ENCODE data around the gene ARMC12. TPM values are rescaled to one million over a fixed set of nuclear protein-coding genes. Genes with fewer than 3 reads are reported as not detected.

The ARMC12 gene
- total and polyA plus RNA-seq, 2 of the 13 experiments (the other 11 are each of a cell fraction or from before 2014, with no cell fraction given): 1.3 TPM; not detected in 1

DNA sequence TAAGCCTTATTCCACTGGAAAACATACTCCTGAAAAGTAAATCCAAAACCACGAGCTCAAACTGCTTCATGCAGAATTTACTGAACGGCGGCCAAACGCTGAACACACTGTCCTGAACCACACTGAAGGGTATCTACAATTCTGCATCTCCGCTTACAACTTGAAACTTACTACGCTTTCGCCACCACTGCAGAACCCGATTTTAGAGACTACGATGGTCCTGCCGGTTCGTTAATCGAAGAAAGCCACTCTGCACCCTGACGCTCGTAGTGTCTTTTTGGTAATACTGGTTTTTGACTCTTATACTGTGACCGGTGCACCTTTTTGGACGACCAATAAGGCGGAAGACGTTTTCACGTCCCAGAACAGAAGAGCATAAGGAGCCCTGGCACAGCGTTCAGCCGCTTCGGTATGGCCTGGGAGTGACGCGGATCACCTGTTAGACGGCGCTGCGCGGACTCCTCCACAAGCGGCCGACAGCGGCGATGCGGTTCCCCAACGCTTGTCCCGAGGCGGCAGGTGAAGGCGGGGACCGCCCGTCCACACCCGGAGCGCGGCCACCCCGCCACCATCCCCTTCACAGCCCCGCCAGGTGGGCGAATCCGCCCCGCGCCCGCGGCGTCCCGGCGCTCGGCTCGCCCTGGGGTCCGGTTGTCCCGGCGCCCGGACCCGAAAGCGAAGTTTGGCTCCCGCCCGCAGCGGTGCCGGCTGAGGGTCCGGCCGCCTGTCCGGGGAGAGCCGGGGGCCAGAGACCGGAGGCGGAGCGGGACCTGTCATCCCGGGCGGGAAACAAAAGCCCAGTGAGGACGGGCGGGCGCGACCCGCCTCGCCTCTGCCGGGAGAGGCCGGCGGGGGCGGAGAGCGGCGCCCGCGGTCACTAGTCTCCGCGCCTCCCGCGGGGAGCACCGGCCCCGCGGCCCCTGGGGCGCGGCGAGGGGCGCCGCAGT lies 48.9 kb upstream of the ARMC12 start (continued):
- TF ChIP-seq, protein P1, sequence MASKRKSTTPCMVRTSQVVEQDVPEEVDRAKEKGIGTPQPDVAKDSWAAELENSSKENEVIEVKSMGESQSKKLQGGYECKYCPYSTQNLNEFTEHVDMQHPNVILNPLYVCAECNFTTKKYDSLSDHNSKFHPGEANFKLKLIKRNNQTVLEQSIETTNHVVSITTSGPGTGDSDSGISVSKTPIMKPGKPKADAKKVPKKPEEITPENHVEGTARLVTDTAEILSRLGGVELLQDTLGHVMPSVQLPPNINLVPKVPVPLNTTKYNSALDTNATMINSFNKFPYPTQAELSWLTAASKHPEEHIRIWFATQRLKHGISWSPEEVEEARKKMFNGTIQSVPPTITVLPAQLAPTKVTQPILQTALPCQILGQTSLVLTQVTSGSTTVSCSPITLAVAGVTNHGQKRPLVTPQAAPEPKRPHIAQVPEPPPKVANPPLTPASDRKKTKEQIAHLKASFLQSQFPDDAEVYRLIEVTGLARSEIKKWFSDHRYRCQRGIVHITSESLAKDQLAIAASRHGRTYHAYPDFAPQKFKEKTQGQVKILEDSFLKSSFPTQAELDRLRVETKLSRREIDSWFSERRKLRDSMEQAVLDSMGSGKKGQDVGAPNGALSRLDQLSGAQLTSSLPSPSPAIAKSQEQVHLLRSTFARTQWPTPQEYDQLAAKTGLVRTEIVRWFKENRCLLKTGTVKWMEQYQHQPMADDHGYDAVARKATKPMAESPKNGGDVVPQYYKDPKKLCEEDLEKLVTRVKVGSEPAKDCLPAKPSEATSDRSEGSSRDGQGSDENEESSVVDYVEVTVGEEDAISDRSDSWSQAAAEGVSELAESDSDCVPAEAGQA (IDR thresholded peaks at IDR 0.05; ENCODE audit: low read depth): no peak
- TF ChIP-seq, protein P1 (CRISPR knock-in tag; IDR thresholded peaks at IDR 0.05; ENCODE audit: borderline replicate concordance): no peak
- TF ChIP-seq ZNF343 (CRISPR knock-in tag; IDR thresholded peaks at IDR 0.05): no peak
- TF ChIP-seq ZMAT3 (CRISPR knock-in tag; conservative IDR thresholded peaks at IDR 0.05): no peak
- peak; percentile 30; the same call in 1 of the 2 replicates for TF ChIP-seq ZBTB38 (CRISPR knock-in tag; IDR thresholded peaks at IDR 0.05)
- no peak for TF ChIP-seq ZSCAN30 (CRISPR knock-in tag; IDR thresholded peaks at IDR 0.05)
- no peak for TF ChIP-seq TCF7L2 (IDR thresholded peaks at IDR 0.05; ENCODE audit: low read depth, low read length)
- TF ChIP-seq DNMT1 (CRISPR knock-in tag; IDR thresholded peaks at IDR 0.05): no peak
- TF ChIP-seq GABPA (IDR thresholded peaks at IDR 0.05; ENCODE audit: low read depth, low read length): no peak
- TF ChIP-seq GABPA (CRISPR knock-in tag; IDR thresholded peaks at IDR 0.05; ENCODE audit: low read depth): no peak
- TF ChIP-seq ZNF143 (CRISPR knock-in tag; IDR thresholded peaks at IDR 0.05): peak; percentile 23; the same call in 1 of the 2 replicates
- TF ChIP-seq GFI1 (CRISPR knock-in tag; IDR thresholded peaks at IDR 0.05; ENCODE audit: borderline replicate concordance): no peak
- TF ChIP-seq ELF1 (CRISPR knock-in tag; IDR thresholded peaks at IDR 0.05): no peak
- TF ChIP-seq GATAD2A (CRISPR knock-in tag; IDR thresholded peaks at IDR 0.05): no peak
- TF ChIP-seq, protein P2, sequence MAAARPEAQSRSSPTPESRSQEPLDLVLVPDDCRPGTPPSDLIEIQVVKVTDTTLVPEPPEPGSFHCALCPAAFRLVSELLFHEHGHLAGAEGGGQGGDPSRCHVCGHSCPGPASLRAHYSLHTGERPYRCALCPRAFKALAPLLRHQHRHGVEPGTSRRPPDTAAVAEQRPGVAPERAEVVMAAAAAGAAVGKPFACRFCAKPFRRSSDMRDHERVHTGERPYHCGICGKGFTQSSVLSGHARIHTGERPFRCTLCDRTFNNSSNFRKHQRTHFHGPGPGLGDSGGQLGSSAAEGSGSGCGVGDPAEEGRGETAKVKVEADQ (CRISPR knock-in tag; IDR thresholded peaks at IDR 0.05; ENCODE audit: borderline replicate concordance): no peak; the same call in 1 of the 2 replicates
- TF ChIP-seq, protein P3, sequence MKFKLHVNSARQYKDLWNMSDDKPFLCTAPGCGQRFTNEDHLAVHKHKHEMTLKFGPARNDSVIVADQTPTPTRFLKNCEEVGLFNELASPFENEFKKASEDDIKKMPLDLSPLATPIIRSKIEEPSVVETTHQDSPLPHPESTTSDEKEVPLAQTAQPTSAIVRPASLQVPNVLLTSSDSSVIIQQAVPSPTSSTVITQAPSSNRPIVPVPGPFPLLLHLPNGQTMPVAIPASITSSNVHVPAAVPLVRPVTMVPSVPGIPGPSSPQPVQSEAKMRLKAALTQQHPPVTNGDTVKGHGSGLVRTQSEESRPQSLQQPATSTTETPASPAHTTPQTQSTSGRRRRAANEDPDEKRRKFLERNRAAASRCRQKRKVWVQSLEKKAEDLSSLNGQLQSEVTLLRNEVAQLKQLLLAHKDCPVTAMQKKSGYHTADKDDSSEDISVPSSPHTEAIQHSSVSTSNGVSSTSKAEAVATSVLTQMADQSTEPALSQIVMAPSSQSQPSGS (CRISPR knock-in tag; IDR thresholded peaks at IDR 0.05): no peak
- no peak for TF ChIP-seq RFXANK (CRISPR knock-in tag; IDR thresholded peaks at IDR 0.05)
- TF ChIP-seq, protein P4, sequence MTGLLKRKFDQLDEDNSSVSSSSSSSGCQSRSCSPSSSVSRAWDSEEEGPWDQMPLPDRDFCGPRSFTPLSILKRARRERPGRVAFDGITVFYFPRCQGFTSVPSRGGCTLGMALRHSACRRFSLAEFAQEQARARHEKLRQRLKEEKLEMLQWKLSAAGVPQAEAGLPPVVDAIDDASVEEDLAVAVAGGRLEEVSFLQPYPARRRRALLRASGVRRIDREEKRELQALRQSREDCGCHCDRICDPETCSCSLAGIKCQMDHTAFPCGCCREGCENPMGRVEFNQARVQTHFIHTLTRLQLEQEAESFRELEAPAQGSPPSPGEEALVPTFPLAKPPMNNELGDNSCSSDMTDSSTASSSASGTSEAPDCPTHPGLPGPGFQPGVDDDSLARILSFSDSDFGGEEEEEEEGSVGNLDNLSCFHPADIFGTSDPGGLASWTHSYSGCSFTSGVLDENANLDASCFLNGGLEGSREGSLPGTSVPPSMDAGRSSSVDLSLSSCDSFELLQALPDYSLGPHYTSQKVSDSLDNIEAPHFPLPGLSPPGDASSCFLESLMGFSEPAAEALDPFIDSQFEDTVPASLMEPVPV (CRISPR knock-in tag; IDR thresholded peaks at IDR 0.05): no peak
- peak; percentile 58 for TF ChIP-seq HDAC1 (CRISPR knock-in tag; IDR thresholded peaks at IDR 0.05)
- no peak for TF ChIP-seq ZNF432 (CRISPR knock-in tag; IDR thresholded peaks at IDR 0.05; ENCODE audit: borderline replicate concordance)
- peak; percentile 21; the same call in 1 of the 2 replicates for TF ChIP-seq KLF11 (CRISPR knock-in tag; IDR thresholded peaks at IDR 0.05)
- no peak for TF ChIP-seq HMG20A (CRISPR knock-in tag; IDR thresholded peaks at IDR 0.05; ENCODE audit: borderline replicate concordance)

All from HepG2 (cell line).